Kidney tubule cell (primary cell): Measurements from ENCODE around the gene SULF2.

Experiments
- DNase-seq: peaks from one replicate; pipeline ENCODE4 v3.0.0-alpha.2; 2018; ENCODE audit warnings: low spot score

SULF2 gene

GRCh38 chr20:47647994-47648393, 137.3 kb downstream of the SULF2 start:
- DNase-seq: no peak

GRCh38 chr20:47645632-47646031, 139.6 kb downstream of the SULF2 start:
- no peak for DNase-seq

- DNase-seq: no peak
Observed at GRCh38 chr20:47642624-47643023, 142.7 kb downstream of the SULF2 start.

- DNase-seq: no peak
Observed at GRCh38 chr20:47642118-47642517, 143.2 kb downstream of the SULF2 start.

GRCh38 chr20:47638851-47639250, 146.4 kb downstream of the SULF2 start:
- DNase-seq: no peak

GRCh38 chr20:47635256-47635655, 150.0 kb downstream of the SULF2 start:
- DNase-seq: no peak

- DNase-seq: no peak
Observed at GRCh38 chr20:47631078-47631477, 154.2 kb downstream of the SULF2 start.

GRCh38 chr20:47629907-47630306, 155.4 kb downstream of the SULF2 start:
- no peak for DNase-seq

- no peak for DNase-seq
Observed at GRCh38 chr20:47627540-47627939, 157.7 kb downstream of the SULF2 start.

GRCh38 chr20:47623206-47623605, 162.1 kb downstream of the SULF2 start:
- no peak for DNase-seq

- DNase-seq: peak; percentile 72
Observed at GRCh38 chr20:47622118-47622665, 163.1 kb downstream of the SULF2 start.

GRCh38 chr20:47620808-47621805, 164.2 kb downstream of the SULF2 start:
- peak; percentile 63 for DNase-seq

- DNase-seq: no peak
Observed at GRCh38 chr20:47618479-47618878, 166.8 kb downstream of the SULF2 start.

- DNase-seq: no peak
Observed at GRCh38 chr20:47614703-47615309, 170.5 kb downstream of the SULF2 start.

GRCh38 chr20:47612670-47613069, 172.6 kb downstream of the SULF2 start:
- DNase-seq: no peak

- no peak for DNase-seq
Observed at GRCh38 chr20:47611785-47612184, 173.5 kb downstream of the SULF2 start.

GRCh38 chr20:47610945-47611250, 174.4 kb downstream of the SULF2 start:
- peak; percentile 24 for DNase-seq

- peak; percentile 88 for DNase-seq
Observed at GRCh38 chr20:47610247-47610944, 174.9 kb downstream of the SULF2 start.

GRCh38 chr20:47609001-47609400, 176.3 kb downstream of the SULF2 start:
- DNase-seq: no peak
